Cardiac fibroblast (primary cell): Measurements from ENCODE around the gene APLF.

Experiments used
- DNase-seq, 2 donors: peaks; one replicate each; pipeline versions ENCODE4 v3.0.0 to v3.0.0-alpha.2; 2010; ENCODE audit warnings: low read depth in 2 of 2
- H3K4me3 ChIP-seq, 2 donors: replicated peaks in 1 of 2; 1 replicate in 1 of 2; 2 replicates in 1 of 2; pipeline ENCODE4 v1.5.1; 2011; ENCODE audit warnings: low read depth in 2 of 2, low read length in 2 of 2, mild to moderate bottlenecking in 2 of 2, moderate library complexity in 1 of 2
- TF ChIP-seq, protein P1 (sequence below): IDR thresholded peaks from one replicate; pipeline ENCODE4 v1.5.1; 2011; ENCODE audit warnings: low read depth, mild to moderate bottlenecking, low read length, inconsistent platforms

Gene APLF, protein sequence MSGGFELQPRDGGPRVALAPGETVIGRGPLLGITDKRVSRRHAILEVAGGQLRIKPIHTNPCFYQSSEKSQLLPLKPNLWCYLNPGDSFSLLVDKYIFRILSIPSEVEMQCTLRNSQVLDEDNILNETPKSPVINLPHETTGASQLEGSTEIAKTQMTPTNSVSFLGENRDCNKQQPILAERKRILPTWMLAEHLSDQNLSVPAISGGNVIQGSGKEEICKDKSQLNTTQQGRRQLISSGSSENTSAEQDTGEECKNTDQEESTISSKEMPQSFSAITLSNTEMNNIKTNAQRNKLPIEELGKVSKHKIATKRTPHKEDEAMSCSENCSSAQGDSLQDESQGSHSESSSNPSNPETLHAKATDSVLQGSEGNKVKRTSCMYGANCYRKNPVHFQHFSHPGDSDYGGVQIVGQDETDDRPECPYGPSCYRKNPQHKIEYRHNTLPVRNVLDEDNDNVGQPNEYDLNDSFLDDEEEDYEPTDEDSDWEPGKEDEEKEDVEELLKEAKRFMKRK

DNA sequence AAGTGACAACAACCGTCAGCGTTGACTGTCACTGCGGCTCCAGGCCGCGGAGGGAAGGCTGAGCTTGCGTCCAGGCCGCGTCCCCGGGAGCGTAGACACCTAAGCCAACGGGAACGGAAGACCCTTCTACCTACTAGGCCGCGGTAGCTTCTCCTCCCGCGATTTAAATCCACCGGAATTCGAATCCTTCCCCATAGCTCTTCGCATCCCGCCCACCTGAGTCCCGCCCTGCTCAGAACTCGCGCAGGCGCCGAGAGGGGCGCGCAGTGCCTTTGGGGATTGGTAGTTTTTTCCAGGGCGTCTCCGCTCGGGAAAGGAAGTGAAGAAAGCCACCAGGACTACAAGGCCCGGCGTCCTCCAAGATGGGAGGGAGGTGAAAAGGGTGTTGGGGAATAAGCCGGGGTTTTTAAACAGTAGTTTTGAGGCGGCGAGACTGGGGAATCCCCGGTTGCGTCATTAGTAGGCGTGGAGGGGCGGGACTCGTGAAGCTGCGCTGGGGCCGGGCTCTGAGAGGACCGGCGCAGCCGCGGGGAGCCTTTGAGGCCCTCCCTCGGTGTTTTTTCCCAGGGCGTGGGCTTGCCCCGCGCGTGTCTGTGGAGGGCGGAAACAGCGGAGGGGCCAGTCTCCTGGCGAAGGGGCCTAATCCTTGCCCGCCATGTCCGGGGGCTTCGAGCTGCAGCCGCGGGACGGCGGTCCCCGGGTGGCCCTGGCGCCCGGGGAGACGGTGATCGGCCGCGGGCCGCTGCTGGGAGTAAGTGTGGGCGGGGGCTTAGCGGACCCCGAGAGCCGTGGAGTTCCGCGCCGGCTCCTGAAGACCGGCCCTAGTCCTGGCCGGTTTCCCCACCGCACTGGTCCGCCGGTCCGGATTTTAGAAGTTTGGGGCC, at the start of gene APLF, which contains the start of gene FBXO48:
Gene APLF, plus strand, starts transcription at position 509 of the 884 bp plus-strand sequence. Its CDS starts 147 bp downstream, at position 656.
Gene FBXO48, minus strand, starts transcription at position 218 of the 884 bp plus-strand sequence. CDS start 2,149 bp downstream, outside the sequence.
- TF ChIP-seq, protein P1, sequence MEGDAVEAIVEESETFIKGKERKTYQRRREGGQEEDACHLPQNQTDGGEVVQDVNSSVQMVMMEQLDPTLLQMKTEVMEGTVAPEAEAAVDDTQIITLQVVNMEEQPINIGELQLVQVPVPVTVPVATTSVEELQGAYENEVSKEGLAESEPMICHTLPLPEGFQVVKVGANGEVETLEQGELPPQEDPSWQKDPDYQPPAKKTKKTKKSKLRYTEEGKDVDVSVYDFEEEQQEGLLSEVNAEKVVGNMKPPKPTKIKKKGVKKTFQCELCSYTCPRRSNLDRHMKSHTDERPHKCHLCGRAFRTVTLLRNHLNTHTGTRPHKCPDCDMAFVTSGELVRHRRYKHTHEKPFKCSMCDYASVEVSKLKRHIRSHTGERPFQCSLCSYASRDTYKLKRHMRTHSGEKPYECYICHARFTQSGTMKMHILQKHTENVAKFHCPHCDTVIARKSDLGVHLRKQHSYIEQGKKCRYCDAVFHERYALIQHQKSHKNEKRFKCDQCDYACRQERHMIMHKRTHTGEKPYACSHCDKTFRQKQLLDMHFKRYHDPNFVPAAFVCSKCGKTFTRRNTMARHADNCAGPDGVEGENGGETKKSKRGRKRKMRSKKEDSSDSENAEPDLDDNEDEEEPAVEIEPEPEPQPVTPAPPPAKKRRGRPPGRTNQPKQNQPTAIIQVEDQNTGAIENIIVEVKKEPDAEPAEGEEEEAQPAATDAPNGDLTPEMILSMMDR, result no peak
- H3K4me3 ChIP-seq, result peak within 1 kb of the TSS; percentile 95 to 96
- DNase-seq, result peak; percentile 99 to 100

- TF ChIP-seq, protein P1, result no peak
- no peak for DNase-seq
- no peak overlapping the region for H3K4me3 ChIP-seq
Observed at GRCh38 chr2:68417926-68418325, 49.5 kb upstream of the APLF start.

DNA sequence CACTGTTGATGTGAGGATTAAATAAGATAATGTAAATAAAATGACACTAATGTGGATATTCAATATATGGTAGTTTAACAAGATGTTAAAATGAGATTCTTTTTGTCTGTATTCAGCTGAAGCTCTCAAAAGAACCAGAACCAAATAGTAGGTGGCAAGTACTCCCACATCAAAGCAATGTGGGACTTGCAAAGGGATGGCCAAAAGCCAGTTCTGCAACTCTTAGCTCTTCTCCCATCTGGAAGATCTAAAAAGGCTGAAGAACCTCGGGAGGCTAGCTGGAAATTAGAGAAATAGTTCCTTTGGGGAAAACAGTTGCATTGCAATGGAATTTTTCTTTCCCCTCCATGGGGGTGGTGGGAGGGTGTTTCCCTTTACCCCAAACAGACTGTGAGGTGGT, 49.0 kb upstream of the APLF start:
- TF ChIP-seq, protein P1, result no peak
- no peak for DNase-seq

GRCh38 chr2:68418855-68419254, 48.5 kb upstream of the APLF start:
- TF ChIP-seq, protein P1, result no peak
- no peak for DNase-seq
- H3K4me3 ChIP-seq, result no peak overlapping the region

More for the DNA sequence above, 49.0 kb upstream of the APLF start:
- no peak overlapping the region for H3K4me3 ChIP-seq

DNA sequence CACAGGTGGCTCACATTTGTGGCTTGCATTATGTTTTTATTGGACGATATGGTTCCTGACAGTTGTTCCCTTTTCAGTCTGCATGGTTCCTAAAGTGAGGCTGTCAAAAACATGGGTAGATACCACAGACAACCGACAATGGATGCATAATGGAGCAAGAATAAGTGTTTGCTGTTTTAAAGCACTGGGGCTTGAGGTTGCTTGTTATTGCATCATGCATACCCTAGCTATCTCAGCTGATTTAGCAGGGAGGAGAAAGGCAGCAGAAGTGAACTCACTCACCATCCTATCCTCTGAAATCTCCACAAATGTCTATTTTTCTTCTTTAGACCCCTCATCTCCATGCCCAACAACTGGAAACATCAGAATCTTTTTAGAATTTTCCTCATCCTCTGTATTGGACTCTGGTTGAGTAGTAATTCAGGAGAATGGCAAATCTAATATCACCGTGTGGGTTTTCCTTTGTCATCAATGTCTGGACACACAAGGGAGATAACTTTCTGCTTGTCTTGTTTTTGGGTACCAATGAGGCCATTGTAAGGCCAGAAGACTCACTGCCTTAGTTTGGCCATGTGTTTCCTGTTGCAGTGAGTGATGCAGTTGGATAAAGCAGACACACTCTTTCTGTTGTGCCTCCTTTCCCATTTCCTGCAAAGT, 47.0 kb upstream of the APLF start:
- H3K4me3 ChIP-seq, result no peak overlapping the region
- peak; percentile 26 to 38 for DNase-seq
- TF ChIP-seq, protein P1, result no peak
